Measurements from ENCODE around the gene CNGA1. TPM values are rescaled to one million over a fixed set of nuclear protein-coding genes. Genes with fewer than 3 reads are reported as not detected.
"Not testable (repeated sequence)": the region's sequence is repeated elsewhere in the genome, so short reads cannot be mapped to it uniquely, and the experiment has no call there.

The CNGA1 gene
- total and polyA plus RNA-seq, 7 donors, result 0.16 to 3.0 (median 1.7) TPM; not detected in 3

DNA sequence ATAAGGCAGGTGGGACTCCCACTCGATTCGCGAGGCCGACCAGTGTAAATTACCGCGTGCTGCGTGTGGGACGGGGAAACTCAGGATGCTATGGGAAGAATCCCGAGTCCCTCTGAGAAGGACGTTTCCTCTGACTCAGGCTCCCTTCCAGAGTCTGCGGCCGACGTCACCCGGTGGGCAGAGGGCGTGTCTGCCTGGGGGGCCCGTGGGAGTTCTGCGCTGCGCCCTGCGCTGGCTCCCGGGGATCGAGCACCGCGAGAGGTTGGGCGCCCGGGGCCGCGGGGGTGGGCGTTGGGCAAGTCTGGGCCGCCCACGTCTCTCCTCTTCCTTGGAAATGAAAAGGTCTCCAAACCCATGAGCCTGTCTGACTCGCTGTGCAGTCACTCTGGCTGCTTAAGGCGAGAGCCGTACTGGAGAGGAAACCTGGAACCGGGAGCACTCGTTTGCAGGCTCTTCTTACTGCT lies 659 bp upstream of the CNGA1 start:
- Histone ChIP-seq H3K4me1 (peaks cover 0 to 17% (median 13%) of the 10 kb centered on the region in 4 donors), H3K27ac (no peak overlapping the region), H3K36me3 (no peaks in the 10 kb centered on the region), H3K4me3 (peak overlapping the region; percentile 43 to 61 (median 52)), H3K27me3 (peaks cover 0 to 10% (median 3%) of the 10 kb centered on the region in 3 donors), H3K9me3 (no peaks in the 10 kb centered on the region)
- intact Hi-C loops (cut with DNase I), result loop anchor here (5.0 kb wide), 1 partner anchor 70 kb away; no protein-coding TSS in a partner anchor
- 1% methylated on average over 35 of the region's 35 CpGs for WGBS, 2 donors
- peak; percentile 64 for DNase-seq
- TF ChIP-seq POLR2A (IDR thresholded peaks at IDR 0.05) (no peak), EP300 (IDR thresholded peaks at IDR 0.05) (no peak), POLR2AphosphoS5 (IDR thresholded peaks at IDR 0.05) (no peak)
- TF ChIP-seq, protein P1, sequence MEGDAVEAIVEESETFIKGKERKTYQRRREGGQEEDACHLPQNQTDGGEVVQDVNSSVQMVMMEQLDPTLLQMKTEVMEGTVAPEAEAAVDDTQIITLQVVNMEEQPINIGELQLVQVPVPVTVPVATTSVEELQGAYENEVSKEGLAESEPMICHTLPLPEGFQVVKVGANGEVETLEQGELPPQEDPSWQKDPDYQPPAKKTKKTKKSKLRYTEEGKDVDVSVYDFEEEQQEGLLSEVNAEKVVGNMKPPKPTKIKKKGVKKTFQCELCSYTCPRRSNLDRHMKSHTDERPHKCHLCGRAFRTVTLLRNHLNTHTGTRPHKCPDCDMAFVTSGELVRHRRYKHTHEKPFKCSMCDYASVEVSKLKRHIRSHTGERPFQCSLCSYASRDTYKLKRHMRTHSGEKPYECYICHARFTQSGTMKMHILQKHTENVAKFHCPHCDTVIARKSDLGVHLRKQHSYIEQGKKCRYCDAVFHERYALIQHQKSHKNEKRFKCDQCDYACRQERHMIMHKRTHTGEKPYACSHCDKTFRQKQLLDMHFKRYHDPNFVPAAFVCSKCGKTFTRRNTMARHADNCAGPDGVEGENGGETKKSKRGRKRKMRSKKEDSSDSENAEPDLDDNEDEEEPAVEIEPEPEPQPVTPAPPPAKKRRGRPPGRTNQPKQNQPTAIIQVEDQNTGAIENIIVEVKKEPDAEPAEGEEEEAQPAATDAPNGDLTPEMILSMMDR (IDR thresholded peaks at IDR 0.05), result no peak

GRCh38 chr4:48015678-48016077 lies 803 bp downstream of the CNGA1 start:
- peaks cover 0 to 10% (median 3%) of the 10 kb centered on the region in 3 donors for H3K27me3 ChIP-seq
- intact Hi-C loops (cut with DNase I), result loop anchor here (5.0 kb wide), 1 partner anchor 72 kb away; no protein-coding TSS in a partner anchor
- no peak overlapping the region for H3K4me3 ChIP-seq
- DNase-seq, result no peak
- H3K27ac ChIP-seq, result no peak overlapping the region
- TF ChIP-seq POLR2AphosphoS5 (IDR thresholded peaks at IDR 0.05) (no peak), POLR2A (IDR thresholded peaks at IDR 0.05) (no peak), EP300 (IDR thresholded peaks at IDR 0.05) (no peak)
- TF ChIP-seq, protein P1 (IDR thresholded peaks at IDR 0.05), result no peak
- H3K36me3 ChIP-seq, result no peaks in the 10 kb centered on the region
- peaks cover 0 to 17% (median 13%) of the 10 kb centered on the region in 4 donors for H3K4me1 ChIP-seq
- no peaks in the 10 kb centered on the region for H3K9me3 ChIP-seq
- WGBS, 2 donors, result 23 to 76% methylated on average over 5 of the region's 5 CpGs

DNA sequence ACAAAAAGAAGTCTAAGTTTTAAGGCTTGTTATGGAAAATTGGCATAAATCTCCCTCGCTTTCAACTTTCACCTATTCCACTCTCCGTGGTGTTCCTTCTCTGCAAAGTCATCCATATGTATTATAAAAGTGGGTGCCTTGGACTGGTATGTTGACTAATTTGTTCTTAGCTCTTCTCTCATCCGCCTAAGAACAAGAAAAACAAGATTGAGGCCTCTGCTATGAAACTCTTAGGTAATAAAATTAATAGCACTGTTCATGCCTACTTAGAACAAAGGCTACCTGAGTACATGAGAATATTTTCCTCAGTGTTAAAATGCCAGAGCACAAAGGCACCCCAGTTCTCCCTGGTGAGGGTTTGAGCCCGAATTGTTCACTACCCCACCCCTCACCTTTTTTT lies 1.3 kb downstream of the CNGA1 start:
- intact Hi-C loops (cut with DNase I), result loop anchor here (5.0 kb wide), 1 partner anchor 72 kb away; no protein-coding TSS in a partner anchor
- TF ChIP-seq POLR2A (IDR thresholded peaks at IDR 0.05) (no peak), POLR2AphosphoS5 (IDR thresholded peaks at IDR 0.05) (no peak), EP300 (IDR thresholded peaks at IDR 0.05) (no peak)
- TF ChIP-seq, protein P1 (IDR thresholded peaks at IDR 0.05), result no peak
- 39 to 80% methylated on average over 4 of the region's 4 CpGs for WGBS, 2 donors
- DNase-seq, result no peak
- Histone ChIP-seq H3K4me1 (peaks cover 0 to 17% (median 13%) of the 10 kb centered on the region in 4 donors), H3K9me3 (no peaks in the 10 kb centered on the region), H3K4me3 (no peak overlapping the region), H3K36me3 (no peaks in the 10 kb centered on the region), H3K27me3 (peaks cover 0 to 10% (median 3%) of the 10 kb centered on the region in 3 donors), H3K27ac (no peak overlapping the region)

GRCh38 chr4:48012824-48013223 lies 3.7 kb downstream of the CNGA1 start:
- Histone ChIP-seq H3K36me3 (no peaks in the 10 kb centered on the region), H3K27ac (no peak overlapping the region), H3K27me3 (peaks cover 0 to 10% (median 3%) of the 10 kb centered on the region in 3 donors), H3K4me1 (peaks cover 0 to 17% (median 13%) of the 10 kb centered on the region in 4 donors), H3K9me3 (no peaks in the 10 kb centered on the region), H3K4me3 (no peak overlapping the region)
- no peak for DNase-seq
- no peak for TF ChIP-seq POLR2A (IDR thresholded peaks at IDR 0.05)
- TF ChIP-seq, protein P1 (IDR thresholded peaks at IDR 0.05), result no peak
- 42 to 57% methylated on average over 3 of the region's 3 CpGs for WGBS, 2 donors
- intact Hi-C loops (cut with DNase I), result no loop called here

DNA sequence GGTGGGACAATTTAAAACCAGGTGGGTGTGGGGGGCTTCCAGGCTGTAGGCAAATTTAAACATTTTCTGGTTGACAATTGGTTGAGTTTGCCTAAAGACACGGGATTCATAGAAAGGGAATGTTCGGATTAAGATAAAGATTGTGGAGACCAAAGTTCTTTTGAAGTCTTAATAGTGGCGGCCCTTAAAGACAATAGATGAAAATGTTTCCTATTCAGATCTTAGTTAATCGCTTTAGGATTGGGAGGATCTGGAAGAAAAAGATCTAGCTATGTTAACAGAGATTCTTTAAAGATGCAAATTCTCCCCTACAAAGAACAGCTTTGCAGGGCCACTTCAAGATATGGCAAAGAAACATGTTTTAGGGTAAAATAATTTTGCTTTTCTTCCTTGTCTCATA lies 4.8 kb downstream of the CNGA1 start:
- no peaks in the 10 kb centered on the region for H3K9me3 ChIP-seq
- no peak overlapping the region for H3K27ac ChIP-seq
- H3K4me3 ChIP-seq, result no peak overlapping the region
- TF ChIP-seq POLR2A (IDR thresholded peaks at IDR 0.05) (no peak), EP300 (IDR thresholded peaks at IDR 0.05) (no peak), POLR2AphosphoS5 (IDR thresholded peaks at IDR 0.05) (no peak)
- TF ChIP-seq, protein P1 (IDR thresholded peaks at IDR 0.05), result no peak
- H3K4me1 ChIP-seq, result peaks cover 0 to 9% (median 6%) of the 10 kb centered on the region in 4 donors
- H3K27me3 ChIP-seq, result peaks cover 0 to 1% (median 0%) of the 10 kb centered on the region in 3 donors
- intact Hi-C loops (cut with DNase I), result no loop called here
- DNase-seq, result no peak
- no peaks in the 10 kb centered on the region for H3K36me3 ChIP-seq
- 96 to 97% methylated on average over 4 of the region's 4 CpGs for WGBS, 2 donors

GRCh38 chr4:48010906-48011305 lies 5.6 kb downstream of the CNGA1 start:
- H3K36me3 ChIP-seq; intact Hi-C loops (cut with DNase I); H3K27me3 ChIP-seq; H3K4me1 ChIP-seq; H3K4me3 ChIP-seq; H3K27ac ChIP-seq; H3K9me3 ChIP-seq; DNase-seq: not testable (repeated sequence)
- WGBS, 2 donors, result 86 to 87% methylated on average over 6 of the region's 6 CpGs

Data from sigmoid colon (tissue), 7 donors.